Skin epidermis (tissue), 12 donors: ENCODE data around the gene PCNT.
"Not testable (repeated sequence)": the region's sequence is repeated elsewhere in the genome, so short reads cannot be mapped to it uniquely, and the experiment has no call there.

Experiments
- H3K27ac ChIP-seq, 21 experiments: fragments of 200-600 bp; sonication (generic) in 11 of 21; one replicate each; pipeline ENCODE4 v1.5.0; 2020; ENCODE audit warnings: mild to moderate bottlenecking in 3 of 21, inconsistent platforms in 2 of 21, moderate library complexity in 2 of 21
- H3K4me3 ChIP-seq, 7 experiments: fragments of 200-600 bp; sonication (generic) in 2 of 7; one replicate each; pipeline ENCODE4 v1.5.0; 2020; ENCODE audit warnings: inconsistent platforms in 2 of 7, mild to moderate bottlenecking in 2 of 7, moderate library complexity in 1 of 7

The PCNT gene

GRCh38 chr21:46433116-46433515 lies 109.2 kb downstream of the PCNT start:
- not testable (repeated sequence) for H3K27ac ChIP-seq, H3K4me3 ChIP-seq

- no peak overlapping the region for H3K27ac ChIP-seq
- no peak overlapping the region for H3K4me3 ChIP-seq
Observed at GRCh38 chr21:46434322-46434958, 110.5 kb downstream of the PCNT start.

GRCh38 chr21:46435786-46436227 lies 111.9 kb downstream of the PCNT start:
- no peak overlapping the region for H3K27ac ChIP-seq
- H3K4me3 ChIP-seq, result no peak overlapping the region

DNA sequence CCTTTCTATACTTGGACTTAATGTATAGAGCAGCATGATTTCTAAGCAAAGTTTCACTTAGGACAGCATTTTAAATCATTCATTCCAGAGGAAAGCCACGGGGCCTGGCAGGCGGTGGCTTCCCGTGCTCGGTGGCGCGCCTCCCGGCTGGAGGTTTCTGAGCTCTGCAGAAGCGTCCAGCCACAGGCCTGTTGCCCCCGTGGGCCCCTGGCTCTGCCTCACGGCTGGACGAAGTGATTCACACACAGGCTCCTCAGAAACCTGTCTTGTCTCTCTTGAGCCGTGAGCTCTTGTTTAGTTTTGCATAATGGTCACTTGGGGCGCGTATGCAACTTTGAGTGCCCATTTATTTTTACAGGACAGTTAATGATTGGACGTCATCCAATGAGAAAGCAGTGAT lies 112.7 kb downstream of the PCNT start:
- Histone ChIP-seq H3K27ac (no peak overlapping the region), H3K4me3 (no peak overlapping the region)

- H3K27ac ChIP-seq, result no peak overlapping the region
- no peak overlapping the region for H3K4me3 ChIP-seq
Observed at GRCh38 chr21:46437096-46437498, 113.1 kb downstream of the PCNT start.

DNA sequence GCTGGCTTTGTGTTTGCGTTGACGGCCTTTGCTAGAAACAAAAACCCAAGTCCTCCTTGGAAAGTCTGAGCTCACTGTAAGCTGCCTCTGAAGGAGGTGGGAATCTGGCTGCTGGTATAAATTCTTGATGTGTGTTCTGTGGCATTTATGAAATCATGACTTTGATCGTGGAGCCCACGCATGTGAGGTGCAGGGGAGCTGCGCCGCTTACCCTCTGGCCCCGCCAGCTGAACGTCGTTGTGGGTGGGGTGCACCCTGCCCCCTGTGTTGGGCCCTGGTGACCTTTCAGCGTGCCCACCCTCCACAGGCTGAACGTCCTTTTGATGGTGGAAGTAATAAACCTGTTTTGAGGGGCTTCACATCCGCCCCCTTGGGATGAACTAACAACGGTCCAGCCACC lies 113.6 kb downstream of the PCNT start:
- Histone ChIP-seq H3K27ac (no peak overlapping the region), H3K4me3 (no peak overlapping the region)

DNA sequence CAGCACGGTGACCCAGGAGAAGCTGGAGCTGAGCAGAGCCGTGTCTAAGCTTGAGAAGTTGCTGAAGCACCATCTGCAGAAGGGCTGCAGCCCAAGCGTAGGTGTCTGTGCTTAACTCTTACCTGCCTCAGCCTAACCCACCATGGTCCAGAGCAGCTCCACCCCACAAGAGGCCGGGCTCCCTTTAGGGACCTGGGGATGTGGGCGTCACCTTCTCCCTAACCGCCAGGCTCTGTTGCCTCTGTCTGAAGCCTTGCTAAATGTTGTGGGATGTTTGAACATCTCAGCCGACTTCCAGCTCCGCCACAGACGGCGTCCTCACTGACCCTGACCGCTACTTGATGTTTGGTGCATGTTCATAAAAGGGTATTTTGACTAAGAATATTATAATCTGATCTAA lies 114.3 kb downstream of the PCNT start:
- no peak overlapping the region for H3K4me3 ChIP-seq
- no peak overlapping the region for H3K27ac ChIP-seq

DNA sequence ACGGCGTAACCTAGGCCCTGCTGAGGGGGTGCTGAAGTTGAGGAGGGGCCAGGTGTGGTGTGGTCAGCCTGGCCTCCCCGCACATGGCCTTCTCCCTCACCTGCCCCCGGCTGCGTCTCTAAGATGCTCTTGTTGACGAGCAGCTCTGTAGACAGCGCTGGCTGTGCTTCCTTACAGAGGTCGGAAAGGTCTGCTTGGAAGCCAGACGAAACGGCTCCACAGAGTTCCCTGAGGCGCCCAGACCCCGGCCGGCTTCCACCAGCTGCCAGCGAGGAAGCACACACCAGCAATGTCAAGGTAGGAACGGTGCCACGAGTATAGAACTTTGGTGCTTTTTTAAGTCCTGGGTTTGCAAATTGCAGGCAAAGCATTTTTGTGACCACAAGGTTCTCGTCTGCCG lies 116.0 kb downstream of the PCNT start:
- Histone ChIP-seq H3K27ac (no peak overlapping the region), H3K4me3 (no peak overlapping the region)

DNA sequence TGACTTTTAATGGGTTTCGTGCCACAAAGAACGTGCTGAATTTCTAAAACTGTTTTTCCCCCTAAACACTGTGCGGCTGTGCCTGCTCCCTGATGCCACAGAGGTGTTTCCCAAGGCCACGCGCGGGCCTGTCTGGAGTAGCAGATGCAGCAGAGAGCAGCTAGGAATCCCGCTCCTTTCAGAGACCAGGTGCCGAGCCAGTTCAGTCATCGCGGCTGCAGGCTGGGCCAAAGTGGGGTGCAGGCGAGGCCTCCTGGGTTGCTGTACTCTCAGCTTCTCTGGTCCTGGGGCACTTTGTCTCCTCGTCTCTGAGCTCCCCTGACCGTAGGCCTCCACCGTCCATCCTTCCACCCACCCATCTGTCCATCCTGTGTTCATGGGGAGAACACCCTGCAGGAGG lies 117.4 kb downstream of the PCNT start:
- H3K27ac ChIP-seq, result no peak overlapping the region
- H3K4me3 ChIP-seq, result no peak overlapping the region

GRCh38 chr21:46441961-46442498 lies 118.1 kb downstream of the PCNT start:
- Histone ChIP-seq H3K4me3 (no peak overlapping the region), H3K27ac (no peak overlapping the region)

- Histone ChIP-seq H3K27ac (no peak overlapping the region), H3K4me3 (no peak overlapping the region)
Observed at GRCh38 chr21:46442938-46443337, 119.0 kb downstream of the PCNT start.

- Histone ChIP-seq H3K27ac (peak overlapping the region in 3 of 21 experiments; percentile 7 to 43 (median 23)), H3K4me3 (no peak overlapping the region)
Observed at GRCh38 chr21:46443910-46444309, 120.0 kb downstream of the PCNT start.

- no peak overlapping the region for H3K4me3 ChIP-seq
- no peak overlapping the region for H3K27ac ChIP-seq
Observed at GRCh38 chr21:46448108-46448507, 124.2 kb downstream of the PCNT start.

GRCh38 chr21:46448855-46449254 lies 124.9 kb downstream of the PCNT start:
- H3K4me3 ChIP-seq, H3K27ac ChIP-seq: not testable (repeated sequence)

GRCh38 chr21:46452710-46453109 lies 128.8 kb downstream of the PCNT start:
- no peak overlapping the region for H3K4me3 ChIP-seq
- H3K27ac ChIP-seq, result no peak overlapping the region

DNA sequence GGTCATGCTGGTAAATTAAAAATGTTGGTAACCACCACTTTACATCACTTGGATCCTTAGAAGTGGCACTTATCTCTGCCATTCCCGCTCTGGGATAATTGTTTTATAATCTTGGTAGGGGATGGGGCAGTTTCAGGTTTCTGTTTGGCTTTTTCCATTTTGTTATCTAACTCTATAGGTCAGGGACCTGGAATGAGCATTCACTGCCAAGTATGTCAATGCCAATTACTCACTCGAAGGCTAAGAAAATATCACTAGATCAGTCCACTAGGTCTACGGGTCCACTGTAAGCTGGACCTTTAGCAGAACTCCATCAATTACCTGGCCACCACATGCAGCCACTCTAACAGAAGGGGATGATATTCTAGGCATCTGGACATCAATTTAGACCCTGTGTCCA lies 130.2 kb downstream of the PCNT start:
- Histone ChIP-seq H3K4me3 (no peak overlapping the region), H3K27ac (peak overlapping the region in 1 of 21 experiments; percentile 42)

DNA sequence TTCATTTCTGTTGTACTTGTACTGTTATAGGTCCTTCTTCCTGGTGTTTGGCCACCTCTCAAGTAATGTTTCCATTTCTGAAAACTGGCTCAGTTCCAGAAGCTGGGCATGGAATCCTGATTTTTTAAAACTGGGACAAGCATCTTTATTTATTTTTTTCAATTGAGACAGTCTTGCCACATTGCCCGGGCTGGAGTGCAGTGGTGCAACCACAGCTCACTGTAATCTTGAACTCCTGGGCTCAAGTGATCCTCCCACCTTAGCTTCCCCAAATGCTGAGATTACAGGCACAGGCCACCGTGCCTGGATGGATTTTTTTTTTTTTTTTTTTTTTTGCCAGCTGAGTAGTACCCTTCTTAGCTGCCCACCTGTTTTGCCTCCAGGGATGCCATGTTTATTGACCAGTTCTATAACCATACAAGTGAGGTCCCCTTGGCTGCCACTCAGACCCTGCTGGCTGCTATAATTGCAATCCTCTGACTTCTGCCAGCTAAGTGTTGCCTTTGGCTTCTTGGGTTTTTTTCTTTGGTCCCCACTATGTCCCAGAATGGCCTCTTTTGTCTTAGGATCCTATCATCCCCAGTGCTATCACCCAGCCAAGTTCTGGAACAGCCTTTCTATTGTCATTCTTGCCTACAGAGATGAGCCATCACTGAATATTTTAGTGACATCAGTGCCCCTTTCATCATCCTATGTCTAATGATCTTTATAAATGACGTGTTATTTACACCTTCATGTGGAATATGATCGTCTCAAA lies 130.9 kb downstream of the PCNT start:
- no peak overlapping the region for H3K4me3 ChIP-seq

DNA sequence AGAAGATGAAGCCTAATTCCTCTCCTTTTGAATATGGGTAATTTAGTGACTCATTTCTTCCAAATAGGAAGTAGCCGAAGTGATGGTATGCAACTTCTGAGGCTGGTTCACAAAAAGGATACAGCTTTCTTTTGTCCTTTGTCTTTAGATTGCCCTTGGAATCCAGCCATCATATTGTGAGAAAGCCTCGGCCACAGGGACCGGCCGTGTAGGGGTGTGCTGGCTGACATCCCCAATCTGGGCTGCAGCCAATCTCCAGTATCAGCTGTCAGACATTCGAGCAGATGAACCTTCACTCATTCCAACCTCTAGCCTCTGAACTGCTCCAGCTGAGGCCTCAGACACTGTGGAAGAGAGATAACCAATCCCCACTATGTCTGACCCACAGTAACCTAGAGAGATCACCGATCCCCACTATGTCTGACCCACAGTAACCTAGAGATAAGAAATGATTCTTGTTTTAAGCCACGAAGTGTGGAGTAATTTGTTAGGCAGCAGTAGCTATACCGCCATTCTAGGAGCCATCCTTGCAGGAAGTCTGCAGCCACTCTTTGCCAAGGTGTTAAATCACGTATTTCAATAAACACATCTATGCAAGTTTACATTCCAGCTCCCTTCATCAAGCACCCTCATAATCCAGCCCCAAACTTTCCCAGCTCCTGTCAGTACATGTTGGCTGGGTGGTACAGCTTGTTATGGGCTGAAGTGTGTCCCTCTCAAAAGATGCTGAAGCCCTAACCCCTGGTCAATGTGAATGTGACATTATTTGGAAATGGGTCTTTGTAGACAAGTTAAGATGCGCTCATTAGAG lies 131.8 kb downstream of the PCNT start:
- H3K4me3 ChIP-seq, result no peak overlapping the region
- H3K27ac ChIP-seq, result peak overlapping the region in 7 of 21 experiments; percentile 1 to 87 (median 11)

More for the DNA sequence above, 130.9 kb downstream of the PCNT start:
- peak overlapping the region in 5 of 21 experiments; percentile 3 to 42 (median 27) for H3K27ac ChIP-seq

DNA sequence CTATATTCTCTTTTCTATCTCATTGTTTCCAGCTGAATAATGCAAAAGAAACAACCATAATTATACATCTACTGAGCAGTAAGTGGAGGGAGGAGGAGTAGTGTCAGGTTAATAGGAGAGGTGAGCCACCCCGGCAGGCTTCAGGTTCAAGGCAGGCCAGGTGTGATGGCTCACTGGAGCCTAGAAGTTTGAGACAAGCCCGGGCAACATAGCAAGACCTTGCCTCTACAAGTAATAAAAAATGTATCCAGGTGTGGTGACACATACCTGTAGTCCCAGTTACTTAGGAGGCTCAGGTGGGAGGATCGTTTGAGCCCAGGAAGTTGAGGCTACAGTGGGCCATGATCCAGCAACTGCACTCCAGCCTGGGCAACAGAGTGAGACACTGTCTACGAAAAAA lies 132.8 kb downstream of the PCNT start:
- H3K4me3 ChIP-seq, result no peak overlapping the region

DNA sequence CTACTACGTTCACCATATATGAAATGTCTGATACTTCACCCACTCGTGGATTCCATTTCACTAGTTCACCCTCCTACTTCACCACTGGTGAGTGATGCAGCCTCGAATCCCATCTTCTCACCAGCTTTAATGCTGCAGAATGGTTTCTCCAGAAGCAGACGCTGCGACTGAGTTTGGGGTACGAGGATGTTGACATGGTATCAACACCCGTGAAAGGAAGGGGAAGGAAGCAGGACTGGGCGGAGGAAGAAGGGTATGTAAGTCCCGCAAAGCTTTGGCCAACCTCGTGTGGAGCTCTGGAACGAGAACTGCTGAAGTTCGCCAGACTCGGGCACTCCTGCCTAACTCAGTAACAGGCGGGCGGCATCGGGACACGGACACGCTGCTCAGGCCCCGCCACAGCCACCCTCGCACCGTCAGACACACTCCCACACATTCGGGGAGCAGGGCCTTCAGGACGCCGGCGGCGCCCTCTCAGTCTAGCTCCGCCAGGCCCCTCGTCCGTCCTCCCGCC lies 133.9 kb downstream of the PCNT start:
- H3K27ac ChIP-seq, result peak overlapping the region; percentile 82 to 97 (median 95)

More for the DNA sequence above, 132.8 kb downstream of the PCNT start:
- H3K27ac ChIP-seq, result peak overlapping the region in 2 of 21 experiments; percentile 32 to 87

More for the DNA sequence above, 133.9 kb downstream of the PCNT start:
- peak overlapping the region; percentile 72 to 99 (median 97) for H3K4me3 ChIP-seq
